ENCODE results near the gene TMED4. TPM values are rescaled to one million over a fixed set of nuclear protein-coding genes. Genes with fewer than 3 reads are reported as not detected.
"Not testable (repeated sequence)": the region's sequence is repeated elsewhere in the genome, so short reads cannot be mapped to it uniquely, and the experiment has no call there.

Gene TMED4
- total RNA-seq, 1 donor from 2014 or later: 95.8 TPM

DNA sequence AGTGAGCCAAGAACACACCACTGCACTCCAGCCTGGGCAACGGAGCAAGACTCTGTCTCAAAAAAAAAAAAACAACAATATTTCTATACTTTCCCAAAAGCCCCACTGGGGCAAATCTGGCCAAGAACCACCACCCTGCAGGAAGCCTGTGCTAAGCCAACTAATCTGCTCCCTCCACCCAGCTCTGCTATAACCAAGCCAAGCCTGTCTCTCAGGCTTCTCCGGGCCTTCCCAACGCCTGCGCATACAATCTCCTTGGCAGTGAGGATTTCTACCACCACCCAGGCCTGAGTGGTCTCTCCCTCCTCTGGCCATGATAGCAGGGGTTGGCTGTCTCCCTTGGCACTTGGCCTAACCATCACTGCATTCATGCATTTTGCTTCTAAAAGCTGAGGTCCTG is 22.5 kb downstream of the TMED4 start:
- Mint-ChIP-seq H3K9me3 (no peaks in the 10 kb centered on the region), H3K4me1 (no peaks in the 10 kb centered on the region), H3K27me3 (ENCODE audit: insufficient read depth, low read depth) (peaks cover 8% of the 10 kb centered on the region), H3K36me3 (peaks cover 9% of the 10 kb centered on the region), H3K27ac (no peak overlapping the region), H3K4me3 (no peak overlapping the region)
- Histone ChIP-seq H2AFZ (replicated peaks) (no peak overlapping the region), H4K20me1 (ENCODE audit: low read depth) (no peaks in the 10 kb centered on the region), H3K27ac (no peak overlapping the region), H3K9me3 (ENCODE audit: low read depth) (no peaks in the 10 kb centered on the region), H3K79me2 (ENCODE audit: low read depth) (no peaks in the 10 kb centered on the region), H3F3A (ENCODE audit: low read depth) (no peaks in the 10 kb centered on the region), H3K36me3 (no peaks in the 10 kb centered on the region), H3K9ac (no peak overlapping the region), H3K4me1 (no peaks in the 10 kb centered on the region), H3K27me3 (no peaks in the 10 kb centered on the region), H3K4me2 (no peak overlapping the region), H3K4me3 (no peak overlapping the region)
- no peak for DNase-seq (ENCODE audit: low spot score)
- TF ChIP-seq EZH2 (IDR thresholded peaks at IDR 0.05) (no peak), CTCF (IDR thresholded peaks at IDR 0.05) (no peak), EZH2phosphoT487 (IDR thresholded peaks at IDR 0.05) (no peak)

- H3K27me3 Mint-ChIP-seq (ENCODE audit: insufficient read depth, low read depth): peaks cover 8% of the 10 kb centered on the region
- H3K9me3 Mint-ChIP-seq: no peaks in the 10 kb centered on the region
- Histone ChIP-seq H3K4me2 (no peak overlapping the region), H2AFZ (replicated peaks) (no peak overlapping the region), H4K20me1 (ENCODE audit: low read depth) (no peaks in the 10 kb centered on the region), H3K27me3 (no peaks in the 10 kb centered on the region), H3K9ac (peak overlapping the region; percentile 25), H3F3A (ENCODE audit: low read depth) (no peaks in the 10 kb centered on the region), H3K27ac (no peak overlapping the region), H3K79me2 (ENCODE audit: low read depth) (no peaks in the 10 kb centered on the region), H3K9me3 (ENCODE audit: low read depth) (no peaks in the 10 kb centered on the region), H3K4me3 (no peak overlapping the region), H3K36me3 (no peaks in the 10 kb centered on the region), H3K4me1 (no peaks in the 10 kb centered on the region)
- no peaks in the 10 kb centered on the region for H3K36me3 Mint-ChIP-seq
- H3K27ac Mint-ChIP-seq: no peak overlapping the region
- no peaks in the 10 kb centered on the region for H3K4me1 Mint-ChIP-seq
- TF ChIP-seq CTCF (IDR thresholded peaks at IDR 0.05) (no peak), EZH2 (IDR thresholded peaks at IDR 0.05) (no peak), EZH2phosphoT487 (IDR thresholded peaks at IDR 0.05) (no peak)
- no peak overlapping the region for H3K4me3 Mint-ChIP-seq
- DNase-seq (ENCODE audit: low spot score): no peak
These were observed 24.5 kb downstream of the TMED4 start for GRCh38 chr7:44557485-44557884.

DNA sequence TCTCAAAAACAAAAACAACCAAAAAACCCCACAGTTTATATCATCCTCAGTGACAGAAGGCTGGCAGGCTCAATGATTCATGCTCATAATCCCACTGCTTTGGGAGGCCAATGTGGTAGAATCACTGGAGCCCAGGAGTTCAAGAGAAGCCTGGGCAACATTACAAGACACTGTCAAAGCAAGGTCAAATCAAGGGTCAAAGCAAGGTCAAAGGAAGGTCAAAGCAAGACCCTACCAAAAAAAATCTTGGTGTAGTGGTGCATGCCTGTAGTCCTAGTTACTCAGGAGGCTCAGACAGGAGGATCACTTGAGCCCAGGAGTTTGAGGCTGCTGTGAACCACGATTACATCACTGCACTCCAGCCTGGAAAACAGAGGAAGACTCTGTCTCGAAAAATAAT is 26.7 kb downstream of the TMED4 start:
- Mint-ChIP-seq H3K27ac (no peak overlapping the region), H3K4me3 (no peak overlapping the region), H3K36me3 (no peaks in the 10 kb centered on the region), H3K4me1 (no peaks in the 10 kb centered on the region), H3K27me3 (ENCODE audit: insufficient read depth, low read depth) (peaks cover 8% of the 10 kb centered on the region), H3K9me3 (no peaks in the 10 kb centered on the region)
- H4K20me1 ChIP-seq (ENCODE audit: low read depth): no peaks in the 10 kb centered on the region
- no peak overlapping the region for H3K4me2 ChIP-seq
- H3K27me3 ChIP-seq: no peaks in the 10 kb centered on the region
- H3K4me1 ChIP-seq: no peaks in the 10 kb centered on the region
- H3F3A ChIP-seq (ENCODE audit: low read depth): no peaks in the 10 kb centered on the region
- no peak overlapping the region for H3K9ac ChIP-seq
- no peaks in the 10 kb centered on the region for H3K36me3 ChIP-seq
- no peak overlapping the region for H2AFZ ChIP-seq (replicated peaks)
- H3K4me3 ChIP-seq: no peak overlapping the region
- no peaks in the 10 kb centered on the region for H3K9me3 ChIP-seq (ENCODE audit: low read depth)
- no peak for TF ChIP-seq EZH2 (IDR thresholded peaks at IDR 0.05)
- no peak for TF ChIP-seq EZH2phosphoT487 (IDR thresholded peaks at IDR 0.05)
- no peaks in the 10 kb centered on the region for H3K79me2 ChIP-seq (ENCODE audit: low read depth)
- no peak overlapping the region for H3K27ac ChIP-seq
- DNase-seq (ENCODE audit: low spot score): no peak

DNA sequence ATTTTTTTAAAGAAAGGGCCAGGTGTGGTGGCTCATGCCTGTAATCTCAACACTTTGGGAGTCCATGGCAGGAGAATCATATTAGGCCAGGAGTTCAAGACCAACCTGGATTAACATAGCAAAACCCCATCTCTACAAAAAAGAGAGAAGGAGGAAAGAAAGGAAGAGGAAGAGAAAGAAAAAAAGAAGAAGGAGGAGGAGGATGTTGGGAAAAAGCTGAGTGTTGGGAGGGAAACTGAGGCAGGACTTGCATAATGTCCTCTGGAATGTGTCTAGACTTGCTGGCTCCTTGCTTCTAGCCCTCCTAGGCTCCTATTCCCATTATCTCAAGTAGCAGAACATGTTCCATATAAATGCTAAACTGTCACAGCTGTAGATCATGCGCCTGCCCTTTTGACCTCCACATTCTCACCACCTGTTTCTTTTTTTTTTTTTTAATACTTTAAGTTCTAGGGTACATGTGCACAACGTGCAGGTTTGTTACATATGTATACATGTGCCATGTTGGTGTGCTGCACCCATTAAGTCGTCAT is 29.5 kb downstream of the TMED4 start:
- not testable (repeated sequence) for H3F3A ChIP-seq (ENCODE audit: low read depth); H3K4me3 Mint-ChIP-seq; H3K36me3 ChIP-seq; H2AFZ ChIP-seq (replicated peaks); DNase-seq (ENCODE audit: low spot score); H3K4me2 ChIP-seq; H3K4me1 Mint-ChIP-seq; H3K27me3 ChIP-seq; H3K27me3 Mint-ChIP-seq (ENCODE audit: insufficient read depth, low read depth); H3K9ac ChIP-seq; H3K4me3 ChIP-seq; H3K36me3 Mint-ChIP-seq; H4K20me1 ChIP-seq (ENCODE audit: low read depth); H3K27ac ChIP-seq; H3K79me2 ChIP-seq (ENCODE audit: low read depth); H3K9me3 ChIP-seq (ENCODE audit: low read depth); H3K9me3 Mint-ChIP-seq; H3K27ac Mint-ChIP-seq; H3K4me1 ChIP-seq

Measured in neural progenitor cell (in vitro differentiated cells).